Esophagus squamous epithelium (tissue), 4 donors: ENCODE measurements around the gene FOXF1.

Source experiments
- POLR2A ChIP-seq, 4 donors: fragments of 450-650 bp; IDR thresholded peaks; one replicate each; pipeline ENCODE4 v1.6.1; 2017; ENCODE audit warnings: antibody characterized with exemption in 4 of 4, mild to moderate bottlenecking in 4 of 4, moderate library complexity in 3 of 4
- TF ChIP-seq, protein P1 (sequence below), 6 experiments: fragments of 450-650 bp in 4 of 6; fragments of 200-600 bp in 2 of 6; sonication (generic) in 2 of 6; IDR thresholded peaks; one replicate each; pipeline ENCODE4 v1.5.1; 2016 to 2019; ENCODE audit warnings: antibody characterized with exemption in 6 of 6, mild to moderate bottlenecking in 4 of 6, moderate library complexity in 4 of 6

DNA sequence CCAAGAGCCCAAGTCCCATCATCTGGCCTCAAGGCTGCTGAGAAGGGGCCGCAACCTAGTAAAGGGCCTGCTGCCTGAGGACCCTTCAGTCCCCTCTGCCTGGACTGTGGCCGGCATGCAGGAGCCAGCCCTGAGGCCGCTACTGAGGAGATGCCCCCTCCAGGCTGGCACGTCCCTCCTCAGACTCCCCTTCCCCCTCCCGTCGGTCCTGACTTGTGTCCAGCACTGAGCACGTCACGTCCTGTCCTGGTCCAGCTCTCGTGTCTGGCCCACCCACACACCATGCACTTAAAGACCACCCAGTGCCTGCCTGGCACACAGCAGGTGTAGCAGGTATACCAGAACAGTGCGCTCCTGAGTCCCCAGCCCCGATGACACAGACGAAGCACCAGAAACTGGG lies 35.2 kb downstream of the FOXF1 start:
- TF ChIP-seq, protein P1, sequence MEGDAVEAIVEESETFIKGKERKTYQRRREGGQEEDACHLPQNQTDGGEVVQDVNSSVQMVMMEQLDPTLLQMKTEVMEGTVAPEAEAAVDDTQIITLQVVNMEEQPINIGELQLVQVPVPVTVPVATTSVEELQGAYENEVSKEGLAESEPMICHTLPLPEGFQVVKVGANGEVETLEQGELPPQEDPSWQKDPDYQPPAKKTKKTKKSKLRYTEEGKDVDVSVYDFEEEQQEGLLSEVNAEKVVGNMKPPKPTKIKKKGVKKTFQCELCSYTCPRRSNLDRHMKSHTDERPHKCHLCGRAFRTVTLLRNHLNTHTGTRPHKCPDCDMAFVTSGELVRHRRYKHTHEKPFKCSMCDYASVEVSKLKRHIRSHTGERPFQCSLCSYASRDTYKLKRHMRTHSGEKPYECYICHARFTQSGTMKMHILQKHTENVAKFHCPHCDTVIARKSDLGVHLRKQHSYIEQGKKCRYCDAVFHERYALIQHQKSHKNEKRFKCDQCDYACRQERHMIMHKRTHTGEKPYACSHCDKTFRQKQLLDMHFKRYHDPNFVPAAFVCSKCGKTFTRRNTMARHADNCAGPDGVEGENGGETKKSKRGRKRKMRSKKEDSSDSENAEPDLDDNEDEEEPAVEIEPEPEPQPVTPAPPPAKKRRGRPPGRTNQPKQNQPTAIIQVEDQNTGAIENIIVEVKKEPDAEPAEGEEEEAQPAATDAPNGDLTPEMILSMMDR (IDR thresholded peaks at IDR 0.05), result no peak
- TF ChIP-seq POLR2A (IDR thresholded peaks at IDR 0.05), result no peak
